HL-60 (cell line): ENCODE measurements around the gene EVA1A.

ENCODE experiments used
- GABPA ChIP-seq: IDR thresholded peaks from 2 replicates; pipeline ENCODE4 v1.6.1; 2012; ENCODE audit warnings: low read depth
- POLR2AphosphoS5 ChIP-seq: IDR thresholded peaks from 2 replicates; pipeline ENCODE4 v1.6.1; 2012; ENCODE audit warnings: low read depth
- TF ChIP-seq, protein P1 (sequence below): IDR thresholded peaks from one replicate; pipeline ENCODE4 v1.5.1; 2011; ENCODE audit warnings: low read length, control low read depth, inconsistent platforms; ENCODE audit not compliant: insufficient read depth

DNA sequence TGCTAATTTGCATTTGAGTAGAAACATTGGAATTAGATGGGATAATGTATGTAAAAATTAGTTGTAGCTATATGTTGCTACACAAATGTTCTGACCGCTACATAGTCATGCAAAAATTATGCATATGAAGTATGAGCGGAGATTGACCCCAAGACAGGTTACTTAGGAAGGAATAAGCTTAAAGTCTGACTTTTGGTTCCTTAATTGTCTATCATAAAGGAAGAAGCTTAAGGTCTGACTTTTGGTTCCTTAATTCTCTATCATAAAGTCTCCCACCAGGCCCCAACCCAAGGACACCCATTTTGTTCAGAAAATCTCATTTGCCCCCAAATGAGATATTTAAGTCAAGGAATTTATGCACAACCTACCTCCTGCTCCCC, 106.5 kb downstream of the EVA1A start:
- TF ChIP-seq POLR2AphosphoS5: no peak
- TF ChIP-seq, protein P1, sequence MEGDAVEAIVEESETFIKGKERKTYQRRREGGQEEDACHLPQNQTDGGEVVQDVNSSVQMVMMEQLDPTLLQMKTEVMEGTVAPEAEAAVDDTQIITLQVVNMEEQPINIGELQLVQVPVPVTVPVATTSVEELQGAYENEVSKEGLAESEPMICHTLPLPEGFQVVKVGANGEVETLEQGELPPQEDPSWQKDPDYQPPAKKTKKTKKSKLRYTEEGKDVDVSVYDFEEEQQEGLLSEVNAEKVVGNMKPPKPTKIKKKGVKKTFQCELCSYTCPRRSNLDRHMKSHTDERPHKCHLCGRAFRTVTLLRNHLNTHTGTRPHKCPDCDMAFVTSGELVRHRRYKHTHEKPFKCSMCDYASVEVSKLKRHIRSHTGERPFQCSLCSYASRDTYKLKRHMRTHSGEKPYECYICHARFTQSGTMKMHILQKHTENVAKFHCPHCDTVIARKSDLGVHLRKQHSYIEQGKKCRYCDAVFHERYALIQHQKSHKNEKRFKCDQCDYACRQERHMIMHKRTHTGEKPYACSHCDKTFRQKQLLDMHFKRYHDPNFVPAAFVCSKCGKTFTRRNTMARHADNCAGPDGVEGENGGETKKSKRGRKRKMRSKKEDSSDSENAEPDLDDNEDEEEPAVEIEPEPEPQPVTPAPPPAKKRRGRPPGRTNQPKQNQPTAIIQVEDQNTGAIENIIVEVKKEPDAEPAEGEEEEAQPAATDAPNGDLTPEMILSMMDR: no peak
- no peak for TF ChIP-seq GABPA
